Stomach smooth muscle (tissue), 2 donors: ENCODE measurements around the gene STK4.

Experiments
- H3K27ac ChIP-seq: one replicate; pipeline ENCODE4 v1.7.0; 2013; ENCODE audit warnings: mild to moderate bottlenecking, low read length, inconsistent platforms
- H3K27me3 ChIP-seq, 2 donors: one replicate each; pipeline ENCODE4 v1.7.0; 2013; ENCODE audit warnings: low read length in 2 of 2; ENCODE audit not compliant: insufficient read depth in 2 of 2, control insufficient read depth in 1 of 2
- H3K36me3 ChIP-seq, 2 donors: one replicate each; pipeline ENCODE4 v1.7.0; 2013; ENCODE audit warnings: low read length in 2 of 2; ENCODE audit not compliant: control insufficient read depth in 2 of 2, insufficient read depth in 2 of 2
- H3K4me1 ChIP-seq: one replicate; pipeline ENCODE4 v1.7.0; 2013; ENCODE audit warnings: low read length; ENCODE audit not compliant: control insufficient read depth, insufficient read depth
- H3K4me3 ChIP-seq, 2 donors: one replicate each; pipeline ENCODE4 v1.7.0; 2013; ENCODE audit warnings: low read length in 2 of 2
- H3K9ac ChIP-seq, 2 donors: one replicate each; pipeline ENCODE4 v1.7.0; 2013; ENCODE audit warnings: low read length in 2 of 2, mild to moderate bottlenecking in 1 of 2
- H3K9me3 ChIP-seq, 2 donors: one replicate each; pipeline ENCODE4 v1.7.0; 2013; ENCODE audit warnings: low read length in 2 of 2; ENCODE audit not compliant: control insufficient read depth in 2 of 2
- donor health status: healthy.
- donor health status: Pancreatic carcinoma.

Gene STK4

GRCh38 chr20:45042978-45043377 is 76.7 kb downstream of the STK4 start:
- no peak overlapping the region for H3K4me3 ChIP-seq
- no peak overlapping the region for H3K27ac ChIP-seq
- no peaks in the 10 kb centered on the region for H3K9me3 ChIP-seq
- no peaks in the 10 kb centered on the region for H3K27me3 ChIP-seq
- H3K4me1 ChIP-seq, result no peaks in the 10 kb centered on the region
- no peak overlapping the region for H3K9ac ChIP-seq
- no peaks in the 10 kb centered on the region for H3K36me3 ChIP-seq

- no peaks in the 10 kb centered on the region for H3K36me3 ChIP-seq
Measured at GRCh38 chr20:45044084-45044573, 77.8 kb downstream of the STK4 start.

GRCh38 chr20:45044601-45045000 is 78.3 kb downstream of the STK4 start:
- Histone ChIP-seq H3K4me3 (no peak overlapping the region), H3K9ac (no peak overlapping the region), H3K9me3 (no peaks in the 10 kb centered on the region), H3K36me3 (no peaks in the 10 kb centered on the region), H3K27ac (no peak overlapping the region), H3K27me3 (no peaks in the 10 kb centered on the region), H3K4me1 (no peaks in the 10 kb centered on the region)

More at GRCh38 chr20:45044084-45044573, 77.8 kb downstream of the STK4 start:
- Histone ChIP-seq H3K27ac (no peak overlapping the region), H3K4me1 (no peaks in the 10 kb centered on the region), H3K9ac (no peak overlapping the region), H3K27me3 (no peaks in the 10 kb centered on the region), H3K4me3 (no peak overlapping the region), H3K9me3 (no peaks in the 10 kb centered on the region)

GRCh38 chr20:45047581-45048119 is 81.3 kb downstream of the STK4 start:
- no peaks in the 10 kb centered on the region for H3K9me3 ChIP-seq
- H3K9ac ChIP-seq, result no peak overlapping the region
- no peak overlapping the region for H3K4me3 ChIP-seq
- no peaks in the 10 kb centered on the region for H3K27me3 ChIP-seq
- no peak overlapping the region for H3K27ac ChIP-seq
- no peaks in the 10 kb centered on the region for H3K36me3 ChIP-seq
- H3K4me1 ChIP-seq, result no peaks in the 10 kb centered on the region

GRCh38 chr20:45049438-45049837 is 83.1 kb downstream of the STK4 start:
- H3K4me3 ChIP-seq, result no peak overlapping the region
- H3K9me3 ChIP-seq, result no peaks in the 10 kb centered on the region
- no peak overlapping the region for H3K27ac ChIP-seq
- H3K27me3 ChIP-seq, result no peaks in the 10 kb centered on the region
- peaks cover 5% of the 10 kb centered on the region in 2 donors for H3K36me3 ChIP-seq
- H3K9ac ChIP-seq, result no peak overlapping the region
- H3K4me1 ChIP-seq, result no peaks in the 10 kb centered on the region

GRCh38 chr20:45049904-45050471 is 83.7 kb downstream of the STK4 start:
- no peaks in the 10 kb centered on the region for H3K9me3 ChIP-seq
- H3K4me1 ChIP-seq, result no peaks in the 10 kb centered on the region
- H3K27me3 ChIP-seq, result no peaks in the 10 kb centered on the region
- no peak overlapping the region for H3K27ac ChIP-seq
- H3K9ac ChIP-seq, result no peak overlapping the region
- peaks cover 5 to 7% of the 10 kb centered on the region in 2 donors for H3K36me3 ChIP-seq
- no peak overlapping the region for H3K4me3 ChIP-seq

- Histone ChIP-seq H3K36me3 (peaks cover 5 to 7% of the 10 kb centered on the region in 2 donors), H3K27ac (no peak overlapping the region), H3K4me3 (no peak overlapping the region), H3K27me3 (no peaks in the 10 kb centered on the region), H3K4me1 (no peaks in the 10 kb centered on the region), H3K9me3 (no peaks in the 10 kb centered on the region), H3K9ac (no peak overlapping the region)
Measured at GRCh38 chr20:45051204-45052060, 85.1 kb downstream of the STK4 start.

GRCh38 chr20:45052698-45053429 is 86.6 kb downstream of the STK4 start:
- Histone ChIP-seq H3K9me3 (no peaks in the 10 kb centered on the region), H3K27me3 (no peaks in the 10 kb centered on the region), H3K4me1 (no peaks in the 10 kb centered on the region), H3K4me3 (no peak overlapping the region), H3K9ac (no peak overlapping the region), H3K36me3 (peaks cover 11% of the 10 kb centered on the region in 2 donors), H3K27ac (no peak overlapping the region)

GRCh38 chr20:45053430-45054351 is 87.4 kb downstream of the STK4 start:
- H3K9ac ChIP-seq, result no peak overlapping the region
- no peak overlapping the region for H3K27ac ChIP-seq
- H3K4me3 ChIP-seq, result no peak overlapping the region
- H3K36me3 ChIP-seq, result peaks cover 11% of the 10 kb centered on the region in 2 donors
- no peaks in the 10 kb centered on the region for H3K27me3 ChIP-seq
- H3K9me3 ChIP-seq, result no peaks in the 10 kb centered on the region
- no peaks in the 10 kb centered on the region for H3K4me1 ChIP-seq

- Histone ChIP-seq H3K9me3 (no peaks in the 10 kb centered on the region), H3K4me3 (no peak overlapping the region), H3K27me3 (no peaks in the 10 kb centered on the region), H3K36me3 (peaks cover 11% of the 10 kb centered on the region in 2 donors), H3K9ac (no peak overlapping the region), H3K27ac (no peak overlapping the region), H3K4me1 (no peaks in the 10 kb centered on the region)
Measured at GRCh38 chr20:45055056-45055455, 88.7 kb downstream of the STK4 start.
